Tibial nerve (tissue), 3 donors: ENCODE results near the gene RUFY3.

ENCODE experiments used
- POLR2A ChIP-seq, 2 donors: fragments of 450-650 bp; IDR thresholded peaks; one replicate each; pipeline ENCODE4 v1.6.1; 2017; ENCODE audit warnings: antibody characterized with exemption in 2 of 2, mild to moderate bottlenecking in 2 of 2, moderate library complexity in 2 of 2
- TF ChIP-seq, protein P1 (sequence below), 5 experiments: fragments of 200-600 bp in 3 of 5; fragments of 450-650 bp in 2 of 5; sonication (generic) in 3 of 5; IDR thresholded peaks; one replicate each; pipeline ENCODE4 v1.5.1; 2016 to 2019; ENCODE audit warnings: antibody characterized with exemption in 5 of 5, mild to moderate bottlenecking in 3 of 5, moderate library complexity in 2 of 5

DNA sequence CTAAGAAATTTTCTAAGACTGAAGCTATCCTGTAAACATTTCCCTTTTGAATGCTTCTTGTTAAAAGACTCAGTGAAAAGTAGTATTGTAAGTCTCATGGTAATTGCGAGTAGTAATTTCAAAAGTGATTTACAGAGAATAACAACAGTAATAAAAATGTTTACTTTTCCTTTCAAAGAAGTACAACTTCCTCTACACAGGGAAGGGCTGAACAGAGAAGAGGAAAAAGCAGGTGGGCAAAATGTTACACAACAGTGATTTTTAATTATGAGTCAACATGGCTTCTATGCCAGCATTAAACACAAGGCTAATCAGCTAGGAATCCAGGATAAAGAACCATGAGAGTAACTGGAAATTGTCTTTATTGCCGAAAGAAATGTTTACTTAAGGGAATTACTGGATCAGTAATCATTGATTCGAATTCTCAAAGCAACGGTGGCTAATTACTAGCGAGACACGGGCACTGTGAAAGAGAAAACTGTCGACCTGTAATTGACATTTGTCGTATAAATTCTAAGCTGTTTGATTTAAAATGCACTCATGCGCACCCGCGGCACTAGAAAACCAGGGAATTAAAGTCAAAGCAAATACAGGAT lies 18.0 kb upstream of the RUFY3 start:
- TF ChIP-seq, protein P1, sequence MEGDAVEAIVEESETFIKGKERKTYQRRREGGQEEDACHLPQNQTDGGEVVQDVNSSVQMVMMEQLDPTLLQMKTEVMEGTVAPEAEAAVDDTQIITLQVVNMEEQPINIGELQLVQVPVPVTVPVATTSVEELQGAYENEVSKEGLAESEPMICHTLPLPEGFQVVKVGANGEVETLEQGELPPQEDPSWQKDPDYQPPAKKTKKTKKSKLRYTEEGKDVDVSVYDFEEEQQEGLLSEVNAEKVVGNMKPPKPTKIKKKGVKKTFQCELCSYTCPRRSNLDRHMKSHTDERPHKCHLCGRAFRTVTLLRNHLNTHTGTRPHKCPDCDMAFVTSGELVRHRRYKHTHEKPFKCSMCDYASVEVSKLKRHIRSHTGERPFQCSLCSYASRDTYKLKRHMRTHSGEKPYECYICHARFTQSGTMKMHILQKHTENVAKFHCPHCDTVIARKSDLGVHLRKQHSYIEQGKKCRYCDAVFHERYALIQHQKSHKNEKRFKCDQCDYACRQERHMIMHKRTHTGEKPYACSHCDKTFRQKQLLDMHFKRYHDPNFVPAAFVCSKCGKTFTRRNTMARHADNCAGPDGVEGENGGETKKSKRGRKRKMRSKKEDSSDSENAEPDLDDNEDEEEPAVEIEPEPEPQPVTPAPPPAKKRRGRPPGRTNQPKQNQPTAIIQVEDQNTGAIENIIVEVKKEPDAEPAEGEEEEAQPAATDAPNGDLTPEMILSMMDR (IDR thresholded peaks at IDR 0.05) = no peak
- TF ChIP-seq POLR2A (IDR thresholded peaks at IDR 0.05) = no peak
